ENCODE results near the gene NPY1R. TPM values are rescaled to one million over a fixed set of nuclear protein-coding genes. Genes with fewer than 3 reads are reported as not detected.

The NPY1R gene
- 10 to 100 TPM in 2 of 4 donors, 1 to 10 TPM in 2; 5.9 to 26.8 (median 8.7) TPM for total RNA-seq

- intact Hi-C loops (cut with DNase I; ENCODE audit: low total_unique reads): no loop called here
- peak within 1 kb of the TSS; percentile 42 to 55 for H3K27ac ChIP-seq
- H3K9me3 ChIP-seq: no peaks in the 10 kb centered on the region
- no peaks in the 10 kb centered on the region for H3K36me3 ChIP-seq
- H3K27me3 ChIP-seq: no peaks in the 10 kb centered on the region
- peak within 1 kb of the TSS; percentile 36 to 43 for H3K4me3 ChIP-seq
- DNase-seq: peak; percentile 55 to 59
- TF ChIP-seq POLR2A (IDR thresholded peaks at IDR 0.05): no peak
- TF ChIP-seq CTCF (IDR thresholded peaks at IDR 0.05): peak; percentile 38 to 58 (median 50)
- no peaks in the 10 kb centered on the region for H3K4me1 ChIP-seq
Observed at GRCh38 chr4:163332526-163333406, at the start of gene NPY1R. NPY1R (minus strand) TSS chr4:163332596; CDS start chr4:163326554, 6,042 bp downstream.

GRCh38 chr4:163380703-163381102 lies 48.3 kb upstream of the NPY1R start:
- TF ChIP-seq POLR2A (IDR thresholded peaks at IDR 0.05): no peak
- TF ChIP-seq CTCF (IDR thresholded peaks at IDR 0.05): no peak
- Histone ChIP-seq H3K36me3 (no peaks in the 10 kb centered on the region), H3K9me3 (no peaks in the 10 kb centered on the region), H3K4me1 (no peaks in the 10 kb centered on the region), H3K27me3 (no peaks in the 10 kb centered on the region), H3K4me3 (no peak overlapping the region), H3K27ac (no peak overlapping the region)
- DNase-seq: no peak
- intact Hi-C loops (cut with DNase I; ENCODE audit: low total_unique reads): no loop called here

GRCh38 chr4:163378661-163379060 lies 46.3 kb upstream of the NPY1R start:
- H3K4me1 ChIP-seq: no peaks in the 10 kb centered on the region
- H3K36me3 ChIP-seq: no peaks in the 10 kb centered on the region
- no peak overlapping the region for H3K4me3 ChIP-seq
- intact Hi-C loops (cut with DNase I; ENCODE audit: low total_unique reads): no loop called here
- H3K9me3 ChIP-seq: no peaks in the 10 kb centered on the region
- DNase-seq: no peak
- no peak for TF ChIP-seq POLR2A (IDR thresholded peaks at IDR 0.05)
- no peak for TF ChIP-seq CTCF (IDR thresholded peaks at IDR 0.05)
- no peaks in the 10 kb centered on the region for H3K27me3 ChIP-seq
- no peak overlapping the region for H3K27ac ChIP-seq

- no peaks in the 10 kb centered on the region for H3K36me3 ChIP-seq
- no peaks in the 10 kb centered on the region for H3K4me1 ChIP-seq
- TF ChIP-seq POLR2A (IDR thresholded peaks at IDR 0.05): no peak
- no peak for TF ChIP-seq CTCF (IDR thresholded peaks at IDR 0.05)
- intact Hi-C loops (cut with DNase I; ENCODE audit: low total_unique reads): no loop called here
- no peaks in the 10 kb centered on the region for H3K9me3 ChIP-seq
- H3K27ac ChIP-seq: no peak overlapping the region
- no peak overlapping the region for H3K4me3 ChIP-seq
- no peak for DNase-seq
- H3K27me3 ChIP-seq: no peaks in the 10 kb centered on the region
Observed at GRCh38 chr4:163372029-163372428, 39.6 kb upstream of the NPY1R start.

GRCh38 chr4:163367651-163368050 lies 35.3 kb upstream of the NPY1R start:
- intact Hi-C loops (cut with DNase I; ENCODE audit: low total_unique reads): no loop called here
- Histone ChIP-seq H3K27me3 (no peaks in the 10 kb centered on the region), H3K4me1 (no peaks in the 10 kb centered on the region), H3K9me3 (no peaks in the 10 kb centered on the region), H3K36me3 (no peaks in the 10 kb centered on the region), H3K4me3 (no peak overlapping the region), H3K27ac (no peak overlapping the region)
- no peak for TF ChIP-seq CTCF (IDR thresholded peaks at IDR 0.05)
- no peak for TF ChIP-seq POLR2A (IDR thresholded peaks at IDR 0.05)
- DNase-seq: no peak

All from uterus (tissue), 4 donors.